ENCODE results near the gene NPTX1.

Gene NPTX1

GRCh38 chr17:80503031-80503430, 26.6 kb upstream of the NPTX1 start:
- no peak for DNase-seq

GRCh38 chr17:80502578-80502877, 26.1 kb upstream of the NPTX1 start:
- no peak for DNase-seq

GRCh38 chr17:80501741-80502577, 25.6 kb upstream of the NPTX1 start:
- DNase-seq = peak; percentile 72

- no peak for DNase-seq
Observed at GRCh38 chr17:80499961-80500665, 23.7 kb upstream of the NPTX1 start.

GRCh38 chr17:80499560-80499959, 23.2 kb upstream of the NPTX1 start:
- no peak for DNase-seq

- DNase-seq = no peak
Observed at GRCh38 chr17:80498920-80499410, 22.6 kb upstream of the NPTX1 start.

GRCh38 chr17:80498242-80498919, 22.0 kb upstream of the NPTX1 start:
- no peak for DNase-seq

- DNase-seq = no peak
Observed at GRCh38 chr17:80497726-80498241, 21.4 kb upstream of the NPTX1 start.

- no peak for DNase-seq
Observed at GRCh38 chr17:80494547-80494946, 18.1 kb upstream of the NPTX1 start.

GRCh38 chr17:80492343-80493136, 16.1 kb upstream of the NPTX1 start:
- no peak for DNase-seq

- no peak for DNase-seq
Observed at GRCh38 chr17:80491478-80492342, 15.3 kb upstream of the NPTX1 start.

- DNase-seq = no peak
Observed at GRCh38 chr17:80487511-80487910, 11.1 kb upstream of the NPTX1 start.

GRCh38 chr17:80486692-80487091, 10.3 kb upstream of the NPTX1 start:
- DNase-seq = no peak

GRCh38 chr17:80485846-80486245, 9.4 kb upstream of the NPTX1 start:
- no peak for DNase-seq

GRCh38 chr17:80482555-80483308, 6.3 kb upstream of the NPTX1 start:
- peak; percentile 35 for DNase-seq

GRCh38 chr17:80482058-80482318, 5.6 kb upstream of the NPTX1 start:
- DNase-seq = no peak

- no peak for DNase-seq
Observed at GRCh38 chr17:80481284-80482057, 5.1 kb upstream of the NPTX1 start.

- DNase-seq = no peak
Observed at GRCh38 chr17:80480248-80480647, 3.8 kb upstream of the NPTX1 start.

GRCh38 chr17:80479246-80479566, 2.8 kb upstream of the NPTX1 start:
- DNase-seq = no peak

- DNase-seq = no peak
Observed at GRCh38 chr17:80478487-80479245, 2.3 kb upstream of the NPTX1 start.
